Stimulated activated CD4-positive, alpha-beta T cell treated with anti-CD3 and anti-CD28 coated beads, Interleukin-15, amount 100 ng/mL, for 1 hour (primary cell): ENCODE data around the gene U2AF1L4.

ENCODE experiments used
- DNase-seq, 2 donors: peaks; one replicate each; pipeline ENCODE4 v3.0.0-alpha.2; 2020; ENCODE audit warnings: low read depth in 1 of 2, low spot score in 1 of 2

U2AF1L4 gene

GRCh38 chr19:35714601-35715354 is 30.4 kb downstream of the U2AF1L4 start:
- no peak for DNase-seq

- no peak for DNase-seq
Observed at GRCh38 chr19:35713904-35714495, 31.2 kb downstream of the U2AF1L4 start.

DNA sequence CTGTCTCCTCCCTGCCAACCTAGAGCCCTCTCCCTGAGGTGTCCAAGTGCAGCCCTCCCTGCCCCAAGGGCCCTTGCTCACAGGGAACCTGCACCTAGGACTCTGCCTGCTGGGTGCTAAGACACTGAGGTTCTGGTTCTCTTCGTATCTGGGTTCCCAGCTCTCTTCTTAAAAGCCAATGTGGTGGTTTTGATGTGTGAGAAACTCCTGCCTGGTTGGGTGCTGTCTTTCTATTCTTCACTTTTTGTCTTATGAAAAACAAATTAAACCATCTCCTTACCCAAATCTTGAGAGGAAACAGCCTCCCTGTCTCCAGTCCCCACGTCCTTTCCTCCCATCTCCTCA is 31.7 kb downstream of the U2AF1L4 start:
- no peak for DNase-seq

- no peak for DNase-seq
Observed at GRCh38 chr19:35712567-35713505, 32.4 kb downstream of the U2AF1L4 start.

DNA sequence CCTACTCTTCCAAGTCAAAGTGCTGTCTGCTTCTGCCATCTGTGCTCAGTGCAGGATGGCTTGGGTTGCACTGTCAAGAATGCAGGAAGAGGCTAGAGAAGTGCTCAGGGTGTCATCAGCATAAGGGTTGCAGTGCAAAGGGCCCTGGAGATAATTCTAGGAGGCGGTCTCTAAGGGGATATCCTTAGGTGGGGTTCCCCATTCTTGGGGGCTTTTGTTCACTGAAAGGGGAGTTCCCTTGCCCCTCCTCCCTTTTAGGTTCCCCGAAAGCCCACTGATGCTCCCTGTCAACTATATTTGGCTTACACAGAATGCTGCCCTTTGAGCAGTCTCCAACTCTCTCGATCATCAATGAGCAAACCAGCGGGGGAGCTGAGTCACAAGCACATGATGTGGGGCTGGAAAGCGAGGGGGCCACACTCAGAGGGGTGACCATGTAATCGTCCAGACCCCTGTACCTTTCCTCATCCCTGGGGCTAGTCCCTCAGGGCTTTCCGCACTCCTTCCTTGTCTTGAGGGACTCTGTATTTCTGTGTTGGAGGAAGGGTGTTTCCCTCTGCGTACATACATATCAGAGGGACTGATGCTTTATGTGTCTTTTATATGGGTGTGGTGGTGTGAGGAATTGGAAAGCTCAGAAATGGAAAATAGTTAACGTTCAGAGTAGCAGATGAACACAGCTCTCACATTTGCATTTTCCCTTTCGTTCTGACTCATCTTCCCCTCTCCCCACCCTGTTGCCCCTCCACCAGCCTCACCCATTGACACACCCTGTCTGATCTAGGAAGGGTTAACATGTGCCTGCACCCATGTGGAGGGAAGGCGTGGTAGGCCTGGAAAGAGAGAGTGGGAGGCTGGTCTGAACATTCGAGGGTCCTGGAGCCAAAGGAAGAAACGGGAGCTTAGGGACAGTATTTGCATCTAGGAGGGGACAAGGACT is 34.2 kb downstream of the U2AF1L4 start:
- no peak for DNase-seq

- DNase-seq = no peak
Observed at GRCh38 chr19:35708391-35708790, 36.8 kb downstream of the U2AF1L4 start.

- DNase-seq = no peak
Observed at GRCh38 chr19:35704218-35704617, 41.0 kb downstream of the U2AF1L4 start, which contains the start of gene ZBTB32. ZBTB32 (plus strand) TSS chr19:35704558; CDS start chr19:35714627, 10,069 bp downstream.

GRCh38 chr19:35703343-35703742 is 41.9 kb downstream of the U2AF1L4 start:
- DNase-seq = no peak

- DNase-seq = peak; percentile 80 to 83
Observed at GRCh38 chr19:35702223-35703012, 42.8 kb downstream of the U2AF1L4 start.

DNA sequence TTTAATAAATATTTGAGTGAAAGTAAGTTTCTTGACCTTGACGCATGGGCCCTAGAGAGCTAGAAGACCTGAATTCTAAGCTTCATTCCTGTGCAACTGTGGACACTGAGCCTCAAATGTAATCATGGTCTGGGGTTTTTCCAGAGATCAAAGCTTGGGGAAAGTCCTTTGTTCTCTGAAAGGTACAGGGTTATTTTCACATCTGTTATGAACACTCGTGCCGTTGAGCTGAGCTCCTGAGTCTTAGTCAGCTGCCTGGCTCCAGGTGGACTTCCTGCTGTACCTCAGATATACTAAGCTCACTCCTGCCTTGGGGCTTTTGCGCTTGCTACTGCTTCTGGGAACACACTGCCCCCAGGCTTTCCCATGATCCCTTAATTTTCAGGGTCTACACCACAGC is 48.4 kb downstream of the U2AF1L4 start:
- no peak for DNase-seq

DNA sequence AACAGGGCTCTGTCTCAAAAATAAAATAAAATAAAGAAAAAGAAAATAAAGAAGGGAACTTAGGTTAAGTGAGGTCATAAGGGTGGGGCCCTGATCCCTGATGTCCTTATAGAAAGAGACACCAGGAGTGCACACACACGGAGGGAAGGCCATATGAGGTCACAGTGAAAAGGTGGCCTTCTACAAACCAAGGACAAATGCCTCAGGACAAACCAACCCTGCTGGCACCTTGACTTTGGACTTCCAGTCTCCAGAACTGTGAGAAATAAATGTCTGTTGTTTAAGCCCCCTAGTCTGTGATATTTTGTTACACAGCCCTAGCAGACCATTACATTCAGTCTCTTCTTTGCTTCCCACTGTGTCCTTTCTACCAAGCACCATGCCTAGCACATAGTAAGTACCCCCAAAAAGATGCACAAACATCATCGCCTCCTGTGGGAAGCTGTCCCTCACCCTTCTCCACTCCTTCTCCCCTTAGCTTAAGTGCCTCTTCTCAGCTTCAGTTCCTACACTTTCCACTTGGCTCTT is 49.3 kb downstream of the U2AF1L4 start:
- DNase-seq = no peak

- DNase-seq = peak; percentile 80 to 81
Observed at GRCh38 chr19:35693835-35694599, 51.2 kb downstream of the U2AF1L4 start.

DNA sequence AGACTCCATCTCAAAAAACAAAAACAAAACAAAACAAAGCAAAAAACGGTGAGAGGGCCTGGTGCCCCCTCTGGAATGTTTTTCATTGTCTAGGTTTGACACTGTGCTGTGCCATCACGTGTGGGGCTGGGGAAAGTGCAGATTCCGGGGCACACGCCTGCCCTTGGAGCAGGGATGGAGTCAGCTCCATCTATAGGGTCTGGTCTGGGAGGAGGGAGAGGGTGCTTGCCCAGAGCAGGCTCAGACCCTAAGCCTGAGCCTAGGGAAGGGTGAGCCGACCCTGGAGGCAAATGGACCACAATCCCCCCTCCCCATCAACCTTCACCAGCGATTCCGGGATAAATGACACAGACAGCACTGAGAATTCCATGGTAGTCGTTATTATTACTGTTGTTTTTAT is 51.8 kb downstream of the U2AF1L4 start:
- DNase-seq = no peak
